SK-N-SH (cell line): Measurements from ENCODE around the gene MICAL1.

Source experiments
- CHD2 ChIP-seq: fragments of 150-350 bp; IDR thresholded peaks from 2 replicates; pipeline ENCODE4 v1.6.1; 2018; ENCODE audit warnings: low read length; ENCODE audit not compliant: partially characterized antibody
- CTCF ChIP-seq: fragments of 200-600 bp; sonication (generic); IDR thresholded peaks from 2 replicates; pipeline ENCODE4 v1.6.1; 2017; ENCODE audit warnings: antibody characterized with exemption, mild to moderate bottlenecking, moderate library complexity
- EP300 ChIP-seq, 2 experiments: IDR thresholded peaks; 2 replicates each; pipeline versions ENCODE4 v1.4.0 to v1.6.1; 2012; ENCODE audit warnings: borderline replicate concordance in 1 of 2, low read depth in 1 of 2, low read length in 1 of 2
- FOXM1 ChIP-seq: IDR thresholded peaks from 2 replicates; pipeline ENCODE4 v1.4.0; 2012; ENCODE audit warnings: low read depth, mild to moderate bottlenecking
- GABPA ChIP-seq: IDR thresholded peaks from 2 replicates; pipeline ENCODE4 v1.4.0; 2012; ENCODE audit warnings: low read depth, mild to moderate bottlenecking
- RAD21 ChIP-seq: IDR thresholded peaks from 2 replicates; pipeline ENCODE4 v1.6.1; 2012; ENCODE audit warnings: mild to moderate bottlenecking, low read length
- RCOR1 ChIP-seq: fragments of 150-350 bp; IDR thresholded peaks from 2 replicates; pipeline ENCODE4 v1.6.1; 2017; ENCODE audit warnings: antibody characterized with exemption, low read length

DNA sequence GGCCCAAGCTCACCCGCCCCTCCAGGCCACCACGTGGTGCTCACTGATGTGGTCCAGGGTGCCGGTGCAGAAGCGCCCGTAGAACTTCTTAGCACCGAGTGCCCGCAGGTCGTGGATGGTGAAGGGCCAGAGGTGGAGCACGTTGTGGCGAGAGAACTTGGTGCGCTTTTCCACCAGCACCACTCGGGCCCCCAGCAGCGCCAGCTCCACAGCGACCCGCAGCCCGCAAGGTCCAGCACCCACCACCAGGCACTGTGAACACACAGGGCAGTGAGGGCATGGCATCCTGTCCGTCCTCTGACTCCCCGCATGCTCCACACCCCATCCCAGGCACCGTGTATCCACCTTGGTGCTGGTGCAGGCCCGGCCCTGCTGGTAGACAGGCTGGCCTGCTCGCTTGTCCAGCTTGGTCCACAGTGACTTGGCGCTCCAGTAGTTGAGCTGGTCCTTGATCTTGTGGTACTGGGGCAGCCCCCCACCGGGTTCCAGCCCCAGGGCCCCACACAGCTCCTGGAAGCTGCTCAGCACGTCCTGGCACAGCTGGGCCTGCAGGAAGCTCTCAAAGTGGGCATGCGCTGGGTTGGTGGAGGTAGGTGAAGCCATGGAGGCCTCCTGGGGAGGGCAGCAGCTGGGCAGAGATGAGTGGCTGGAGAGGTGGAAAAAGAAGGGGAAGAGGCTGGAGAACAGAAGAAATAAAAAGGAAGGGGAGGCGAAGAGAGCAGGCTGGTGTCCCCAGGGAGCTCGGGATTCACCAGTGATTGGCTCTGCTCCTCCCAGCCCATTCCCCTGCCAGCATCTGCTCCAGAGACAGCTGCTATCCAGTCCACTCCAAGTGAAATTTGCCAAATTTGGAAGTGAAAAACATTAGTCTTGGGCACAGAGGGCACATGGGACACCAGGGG, 1.7 kb downstream of the MICAL1 start:
- TF ChIP-seq CHD2, result no peak
- no peak for TF ChIP-seq EP300 (IDR thresholded peaks at IDR 0.05; ENCODE audit: borderline replicate concordance in 1 of 2, low read depth in 1 of 2, low read length in 1 of 2)
- TF ChIP-seq CTCF, result no peak
- no peak for TF ChIP-seq GABPA
- no peak for TF ChIP-seq FOXM1
- no peak for TF ChIP-seq RAD21
- TF ChIP-seq RCOR1, result no peak
